RWPE2 (cell line): ENCODE measurements around the gene TMEM94.

Experiments
- ATAC-seq: fragments of 200-7000 bp; cut with Tn5 transposase; 3 replicates; pipeline ENCODE4 v1.9.1; 2021; ENCODE audit warnings: low read depth
- DNase-seq: peaks from one replicate; pipeline ENCODE4 v3.0.0-alpha.2; 2020; ENCODE audit warnings: low spot score
- H3K27ac ChIP-seq: fragments of 450-650 bp; 2 replicates; pipeline ENCODE4 v1.5.1; 2017; ENCODE audit warnings: mild to moderate bottlenecking; ENCODE audit not compliant: poor library complexity, severe bottlenecking
- H3K27me3 ChIP-seq: fragments of 250-450 bp; sonication (Bioruptor Pico); 2 replicates; pipeline ENCODE4 v1.5.1; 2021; ENCODE audit warnings: mild to moderate bottlenecking, moderate library complexity; ENCODE audit not compliant: insufficient read depth, poor library complexity, severe bottlenecking
- H3K36me3 ChIP-seq: fragments of 250-450 bp; sonication (Bioruptor Pico); 2 replicates; pipeline ENCODE4 v1.5.1; 2020; ENCODE audit warnings: low read depth, mild to moderate bottlenecking, moderate library complexity
- H3K4me1 ChIP-seq: fragments of 250-450 bp; sonication (Bioruptor Pico); 2 replicates; pipeline ENCODE4 v1.5.1; 2021; ENCODE audit warnings: mild to moderate bottlenecking, moderate library complexity; ENCODE audit not compliant: insufficient read depth, poor library complexity, severe bottlenecking
- H3K4me3 ChIP-seq: fragments of 250-450 bp; sonication (Bioruptor Pico); 2 replicates; pipeline ENCODE4 v1.5.1; 2021; ENCODE audit warnings: mild to moderate bottlenecking, moderate library complexity; ENCODE audit not compliant: severe bottlenecking
- H3K9me3 ChIP-seq: fragments of 250-450 bp; sonication (Bioruptor Pico); 2 replicates; pipeline ENCODE4 v1.5.1; 2021; ENCODE audit warnings: mild to moderate bottlenecking, moderate library complexity; ENCODE audit not compliant: severe bottlenecking
- CTCF ChIP-seq: fragments of 450-650 bp; IDR thresholded peaks from one replicate; pipeline ENCODE4 v1.5.1; 2017; ENCODE audit warnings: mild to moderate bottlenecking, moderate library complexity; ENCODE audit not compliant: poor library complexity, severe bottlenecking

The TMEM94 gene

GRCh38 chr17:75524970-75525805 is 68.8 kb downstream of the TMEM94 start, which contains the start of gene LLGL2:
Gene LLGL2 (plus strand): TSS chr17:75525697. CDS start chr17:75543427, 17,730 bp downstream.
- H3K36me3 ChIP-seq: peaks cover 15% of the 10 kb centered on the region
- peak within 1 kb of the TSS; percentile 58 for H3K4me3 ChIP-seq
- H3K27ac ChIP-seq: peak within 1 kb of the TSS; percentile 59
- H3K4me1 ChIP-seq: peaks cover 5% of the 10 kb centered on the region
- DNase-seq (peak; percentile 87), ATAC-seq (peak; percentile 77)
- TF ChIP-seq CTCF: peak; percentile 72
- no peaks in the 10 kb centered on the region for H3K27me3 ChIP-seq
- no peaks in the 10 kb centered on the region for H3K9me3 ChIP-seq

GRCh38 chr17:75525806-75526554 is 69.5 kb downstream of the TMEM94 start:
- H3K9me3 ChIP-seq: no peaks in the 10 kb centered on the region
- peaks cover 14% of the 10 kb centered on the region for H3K36me3 ChIP-seq
- H3K27ac ChIP-seq: peak overlapping the region; percentile 59
- H3K4me3 ChIP-seq: peak overlapping the region; percentile 58
- ATAC-seq: peak; percentile 24
- peaks cover 5% of the 10 kb centered on the region for H3K4me1 ChIP-seq
- no peak for TF ChIP-seq CTCF
- no peaks in the 10 kb centered on the region for H3K27me3 ChIP-seq
- DNase-seq: peak; percentile 67

- Histone ChIP-seq H3K36me3 (peaks cover 9% of the 10 kb centered on the region), H3K4me1 (peaks cover 10% of the 10 kb centered on the region), H3K4me3 (peak overlapping the region; percentile 58), H3K27ac (no peak overlapping the region), H3K9me3 (no peaks in the 10 kb centered on the region), H3K27me3 (no peaks in the 10 kb centered on the region)
- DNase-seq: no peak
- ATAC-seq: no peak
- TF ChIP-seq CTCF: no peak
These were observed 70.3 kb downstream of the TMEM94 start for GRCh38 chr17:75526555-75527270.

GRCh38 chr17:75530837-75531720 is 74.6 kb downstream of the TMEM94 start:
- DNase-seq (no peak), ATAC-seq (peak; percentile 17; the same call in 1 of the 3 replicates)
- H3K36me3 ChIP-seq: peaks cover 16% of the 10 kb centered on the region
- H3K4me3 ChIP-seq: no peak overlapping the region
- no peak for TF ChIP-seq CTCF
- H3K9me3 ChIP-seq: no peaks in the 10 kb centered on the region
- peak overlapping the region; percentile 33 for H3K27ac ChIP-seq
- H3K4me1 ChIP-seq: peaks cover 10% of the 10 kb centered on the region
- H3K27me3 ChIP-seq: no peaks in the 10 kb centered on the region
